Stimulated activated effector memory CD8-positive, alpha-beta T cell treated with anti-CD3 and anti-CD28 coated beads, Interleukin-12 subunit alpha, Interleukin-12 subunit beta, amount 100 ng/mL, for 72 hours (primary cell): ENCODE results near the gene PKNOX2.

ENCODE experiments used
- ATAC-seq: fragments of 150-1000 bp; cut with Tn5 transposase; 2 replicates; pipeline ENCODE4 v1.10.0; 2021
- DNase-seq, 2 donors: peaks; one replicate each; pipeline ENCODE4 v3.0.0; 2021 to 2022; ENCODE audit warnings: low spot score in 2 of 2
- H3K27ac Mint-ChIP-seq: one replicate; pipeline ENCODE4 v1.8.0; 2022; ENCODE audit warnings: mild to moderate bottlenecking, mixed read lengths
- H3K36me3 Mint-ChIP-seq: one replicate; pipeline ENCODE4 v1.8.0; 2022; ENCODE audit warnings: mild to moderate bottlenecking, mixed read lengths
- H3K4me1 Mint-ChIP-seq: one replicate; pipeline ENCODE4 v1.8.0; 2022; ENCODE audit warnings: mixed read lengths
- H3K4me3 Mint-ChIP-seq: one replicate; pipeline ENCODE4 v1.8.0; 2022; ENCODE audit warnings: mild to moderate bottlenecking, mixed read lengths
- H3K9me3 Mint-ChIP-seq: one replicate; pipeline ENCODE4 v1.8.0; 2022; ENCODE audit warnings: mixed read lengths

Gene PKNOX2

GRCh38 chr11:125224391-125225021 lies 60.0 kb downstream of the PKNOX2 start:
- no peak overlapping the region for H3K27ac Mint-ChIP-seq
- no peak for DNase-seq
- H3K36me3 Mint-ChIP-seq: no peaks in the 10 kb centered on the region
- H3K4me1 Mint-ChIP-seq: no peaks in the 10 kb centered on the region
- H3K9me3 Mint-ChIP-seq: no peaks in the 10 kb centered on the region
- H3K4me3 Mint-ChIP-seq: no peak overlapping the region
- ATAC-seq: no peak

GRCh38 chr11:125225401-125225800 lies 60.9 kb downstream of the PKNOX2 start:
- DNase-seq: no peak
- H3K4me1 Mint-ChIP-seq: no peaks in the 10 kb centered on the region
- no peaks in the 10 kb centered on the region for H3K9me3 Mint-ChIP-seq
- no peak for ATAC-seq
- H3K27ac Mint-ChIP-seq: no peak overlapping the region
- H3K36me3 Mint-ChIP-seq: no peaks in the 10 kb centered on the region
- no peak overlapping the region for H3K4me3 Mint-ChIP-seq

GRCh38 chr11:125226031-125226430 lies 61.5 kb downstream of the PKNOX2 start:
- Mint-ChIP-seq H3K4me3 (no peak overlapping the region), H3K27ac (no peak overlapping the region), H3K36me3 (no peaks in the 10 kb centered on the region), H3K4me1 (no peaks in the 10 kb centered on the region), H3K9me3 (no peaks in the 10 kb centered on the region)
- DNase-seq (no peak), ATAC-seq (no peak)

GRCh38 chr11:125226706-125227105 lies 62.2 kb downstream of the PKNOX2 start:
- no peak for ATAC-seq
- H3K4me1 Mint-ChIP-seq: no peaks in the 10 kb centered on the region

GRCh38 chr11:125227151-125227550 lies 62.6 kb downstream of the PKNOX2 start:
- Mint-ChIP-seq H3K4me1 (no peaks in the 10 kb centered on the region), H3K36me3 (no peaks in the 10 kb centered on the region), H3K27ac (no peak overlapping the region), H3K4me3 (no peak overlapping the region), H3K9me3 (no peaks in the 10 kb centered on the region)
- DNase-seq (no peak), ATAC-seq (no peak)

More at GRCh38 chr11:125226706-125227105, 62.2 kb downstream of the PKNOX2 start:
- Mint-ChIP-seq H3K27ac (no peak overlapping the region), H3K4me3 (no peak overlapping the region), H3K36me3 (no peaks in the 10 kb centered on the region), H3K9me3 (no peaks in the 10 kb centered on the region)
- no peak for DNase-seq

- no peak for DNase-seq
- no peak for ATAC-seq
- Mint-ChIP-seq H3K4me1 (no peaks in the 10 kb centered on the region), H3K36me3 (no peaks in the 10 kb centered on the region), H3K9me3 (no peaks in the 10 kb centered on the region), H3K4me3 (no peak overlapping the region), H3K27ac (no peak overlapping the region)
Measured at GRCh38 chr11:125228445-125228844, 63.9 kb downstream of the PKNOX2 start.

- Mint-ChIP-seq H3K4me3 (no peak overlapping the region), H3K4me1 (no peaks in the 10 kb centered on the region), H3K27ac (no peak overlapping the region), H3K9me3 (no peaks in the 10 kb centered on the region), H3K36me3 (no peaks in the 10 kb centered on the region)
- DNase-seq (no peak), ATAC-seq (no peak)
Measured at GRCh38 chr11:125228993-125229392, 64.4 kb downstream of the PKNOX2 start.

GRCh38 chr11:125229916-125230315 lies 65.4 kb downstream of the PKNOX2 start:
- DNase-seq: no peak
- Mint-ChIP-seq H3K36me3 (no peaks in the 10 kb centered on the region), H3K4me1 (no peaks in the 10 kb centered on the region), H3K27ac (no peak overlapping the region), H3K4me3 (no peak overlapping the region), H3K9me3 (no peaks in the 10 kb centered on the region)
- ATAC-seq: peak; percentile 25

GRCh38 chr11:125233116-125233515 lies 68.6 kb downstream of the PKNOX2 start:
- DNase-seq: no peak
- Mint-ChIP-seq H3K36me3 (no peaks in the 10 kb centered on the region), H3K27ac (no peak overlapping the region), H3K4me3 (no peak overlapping the region), H3K4me1 (no peaks in the 10 kb centered on the region), H3K9me3 (peaks cover 3% of the 10 kb centered on the region)
- no peak for ATAC-seq

- peaks cover 3% of the 10 kb centered on the region for H3K9me3 Mint-ChIP-seq
- DNase-seq (no peak), ATAC-seq (no peak)
- no peaks in the 10 kb centered on the region for H3K36me3 Mint-ChIP-seq
- no peaks in the 10 kb centered on the region for H3K4me1 Mint-ChIP-seq
- no peak overlapping the region for H3K27ac Mint-ChIP-seq
- no peak overlapping the region for H3K4me3 Mint-ChIP-seq
Measured at GRCh38 chr11:125233736-125234275, 69.3 kb downstream of the PKNOX2 start.

GRCh38 chr11:125235071-125235471 lies 70.5 kb downstream of the PKNOX2 start:
- H3K9me3 Mint-ChIP-seq: peaks cover 3% of the 10 kb centered on the region
- DNase-seq (no peak), ATAC-seq (no peak)
- no peak overlapping the region for H3K4me3 Mint-ChIP-seq
- no peaks in the 10 kb centered on the region for H3K4me1 Mint-ChIP-seq
- H3K36me3 Mint-ChIP-seq: no peaks in the 10 kb centered on the region
- no peak overlapping the region for H3K27ac Mint-ChIP-seq

- Mint-ChIP-seq H3K4me1 (no peaks in the 10 kb centered on the region), H3K27ac (no peak overlapping the region), H3K36me3 (no peaks in the 10 kb centered on the region), H3K4me3 (no peak overlapping the region), H3K9me3 (peaks cover 3% of the 10 kb centered on the region)
- DNase-seq: no peak
- ATAC-seq: no peak
Measured at GRCh38 chr11:125236072-125236825, 71.7 kb downstream of the PKNOX2 start.

GRCh38 chr11:125239585-125240560 lies 75.3 kb downstream of the PKNOX2 start:
- Mint-ChIP-seq H3K4me1 (no peaks in the 10 kb centered on the region), H3K4me3 (no peak overlapping the region), H3K36me3 (no peaks in the 10 kb centered on the region), H3K9me3 (peaks cover 3% of the 10 kb centered on the region), H3K27ac (no peak overlapping the region)
- ATAC-seq: no peak
- no peak for DNase-seq

- Mint-ChIP-seq H3K4me3 (no peak overlapping the region), H3K9me3 (peaks cover 3% of the 10 kb centered on the region), H3K4me1 (no peaks in the 10 kb centered on the region)
Measured at GRCh38 chr11:125241104-125241503, 76.6 kb downstream of the PKNOX2 start.

GRCh38 chr11:125242141-125242775 lies 77.7 kb downstream of the PKNOX2 start:
- Mint-ChIP-seq H3K9me3 (no peaks in the 10 kb centered on the region), H3K4me3 (no peak overlapping the region), H3K4me1 (no peaks in the 10 kb centered on the region), H3K36me3 (no peaks in the 10 kb centered on the region), H3K27ac (no peak overlapping the region)
- ATAC-seq: no peak
- no peak for DNase-seq

More at GRCh38 chr11:125241104-125241503, 76.6 kb downstream of the PKNOX2 start:
- DNase-seq (no peak), ATAC-seq (no peak)
- Mint-ChIP-seq H3K27ac (no peak overlapping the region), H3K36me3 (no peaks in the 10 kb centered on the region)
